HUES48 (cell line): Measurements from ENCODE around the gene PPP2R5E.

Source experiments
- H3K27ac ChIP-seq: one replicate; pipeline ENCODE4 v1.7.0; 2013; ENCODE audit warnings: low read depth, low read length, inconsistent platforms
- H3K27me3 ChIP-seq: 2 replicates; pipeline ENCODE4 v1.6.1; 2013; ENCODE audit warnings: mild to moderate bottlenecking, low read length; ENCODE audit not compliant: control insufficient read depth, insufficient read depth
- H3K36me3 ChIP-seq: 2 replicates; pipeline ENCODE4 v1.6.1; 2013; ENCODE audit warnings: low read length; ENCODE audit not compliant: control insufficient read depth, insufficient read depth
- H3K4me1 ChIP-seq: 2 replicates; pipeline ENCODE4 v1.6.1; 2013; ENCODE audit warnings: mild to moderate bottlenecking, low read length; ENCODE audit not compliant: control insufficient read depth, insufficient read depth
- H3K4me3 ChIP-seq: 2 replicates; pipeline ENCODE4 v1.5.1; 2013; ENCODE audit warnings: mild to moderate bottlenecking, low read depth, low read length
- H3K9ac ChIP-seq: 2 replicates; pipeline ENCODE4 v1.6.1; 2013; ENCODE audit warnings: mild to moderate bottlenecking, low read depth, low read length, moderate library complexity
- H3K9me3 ChIP-seq: 2 replicates; pipeline ENCODE4 v1.6.1; 2013; ENCODE audit warnings: low read length; ENCODE audit not compliant: control insufficient read depth, insufficient read depth

The PPP2R5E gene

GRCh38 chr14:63472986-63473788, 70.0 kb downstream of the PPP2R5E start:
- H3K4me3 ChIP-seq, result no peak overlapping the region
- peak overlapping the region; percentile 8; the same call in 1 of the 2 replicates for H3K9ac ChIP-seq
- H3K9me3 ChIP-seq, result no peaks in the 10 kb centered on the region
- peaks cover 31% of the 10 kb centered on the region for H3K4me1 ChIP-seq
- H3K27me3 ChIP-seq, result no peaks in the 10 kb centered on the region
- H3K27ac ChIP-seq, result no peak overlapping the region
- H3K36me3 ChIP-seq, result no peaks in the 10 kb centered on the region

DNA sequence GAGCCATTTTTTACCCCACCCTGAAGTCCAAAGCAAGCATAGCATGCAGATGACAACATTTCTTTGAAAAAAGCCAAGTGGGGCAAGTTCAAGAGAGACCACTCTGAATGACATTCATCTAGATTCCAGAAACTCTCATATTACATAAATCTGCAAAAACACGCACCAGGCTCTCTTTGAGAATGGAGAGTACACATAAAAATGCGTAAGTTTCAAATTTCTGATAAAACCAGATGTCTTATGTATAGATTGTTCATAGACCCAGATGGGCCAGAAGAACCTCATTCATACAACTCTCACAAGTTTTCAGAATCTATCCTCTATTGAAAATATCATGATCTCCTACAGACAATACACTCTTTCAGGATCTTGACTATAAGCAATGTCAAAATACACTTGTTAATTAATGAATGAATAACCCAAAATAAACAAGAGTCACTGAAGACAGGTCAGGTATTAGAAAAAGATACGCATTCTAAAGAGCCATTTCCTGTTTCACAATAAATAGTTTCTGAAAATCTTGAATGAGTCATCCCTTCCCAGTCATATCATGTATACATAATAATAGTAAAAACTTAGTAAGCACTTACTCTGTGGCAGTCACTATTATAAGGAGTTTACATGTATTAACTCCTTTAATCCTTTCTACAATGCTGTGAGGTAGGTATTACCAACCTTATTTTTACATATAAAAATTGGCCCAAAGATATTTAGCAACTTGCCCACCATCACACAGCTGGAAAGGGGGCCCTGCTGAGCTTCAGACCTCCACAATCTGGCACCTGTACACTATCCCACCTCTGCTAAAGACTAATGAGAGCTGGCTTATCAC, 72.0 kb downstream of the PPP2R5E start:
- peaks cover 31% of the 10 kb centered on the region for H3K4me1 ChIP-seq
- no peak overlapping the region for H3K4me3 ChIP-seq
- no peaks in the 10 kb centered on the region for H3K9me3 ChIP-seq
- H3K9ac ChIP-seq, result no peak overlapping the region
- H3K27ac ChIP-seq, result peak overlapping the region; percentile 32
- no peaks in the 10 kb centered on the region for H3K27me3 ChIP-seq
- no peaks in the 10 kb centered on the region for H3K36me3 ChIP-seq

- no peak overlapping the region for H3K27ac ChIP-seq
- no peak overlapping the region for H3K9ac ChIP-seq
Observed at GRCh38 chr14:63468294-63468693, 74.9 kb downstream of the PPP2R5E start.

GRCh38 chr14:63467440-63468072, 75.6 kb downstream of the PPP2R5E start:
- Histone ChIP-seq H3K36me3 (no peaks in the 10 kb centered on the region), H3K4me3 (no peak overlapping the region), H3K9me3 (no peaks in the 10 kb centered on the region), H3K9ac (no peak overlapping the region), H3K27me3 (no peaks in the 10 kb centered on the region), H3K4me1 (peaks cover 15% of the 10 kb centered on the region), H3K27ac (no peak overlapping the region)

More at GRCh38 chr14:63468294-63468693, 74.9 kb downstream of the PPP2R5E start:
- H3K9me3 ChIP-seq, result no peaks in the 10 kb centered on the region
- no peaks in the 10 kb centered on the region for H3K36me3 ChIP-seq
- H3K4me3 ChIP-seq, result no peak overlapping the region
- peaks cover 22% of the 10 kb centered on the region for H3K4me1 ChIP-seq
- H3K27me3 ChIP-seq, result no peaks in the 10 kb centered on the region

DNA sequence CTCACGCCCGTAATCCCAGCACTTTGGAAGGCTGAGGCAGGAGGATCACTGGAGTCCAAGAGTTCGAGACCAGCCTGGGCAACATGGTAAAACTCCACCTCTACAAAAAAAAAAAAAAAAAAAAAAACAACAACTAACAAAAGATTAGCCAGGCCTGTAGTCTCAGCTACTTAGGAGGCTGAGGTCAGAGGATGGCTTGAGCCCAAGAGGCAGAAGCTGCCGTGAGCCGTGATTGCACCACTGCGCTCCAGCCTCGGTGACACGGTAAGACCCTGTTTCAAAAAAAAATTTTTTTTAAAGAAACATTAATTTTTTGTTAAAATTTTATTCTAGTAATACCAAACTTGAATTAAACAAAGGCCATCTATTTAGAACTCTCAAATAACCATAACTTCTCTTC, 77.8 kb downstream of the PPP2R5E start:
- Histone ChIP-seq H3K36me3 (no peaks in the 10 kb centered on the region), H3K4me1 (peaks cover 5% of the 10 kb centered on the region), H3K27me3 (no peaks in the 10 kb centered on the region), H3K9ac (no peak overlapping the region), H3K4me3 (no peak overlapping the region), H3K27ac (no peak overlapping the region), H3K9me3 (no peaks in the 10 kb centered on the region)

GRCh38 chr14:63460680-63461369, 82.4 kb downstream of the PPP2R5E start:
- H3K9me3 ChIP-seq, result no peaks in the 10 kb centered on the region
- no peak overlapping the region for H3K9ac ChIP-seq
- no peak overlapping the region for H3K4me3 ChIP-seq
- no peaks in the 10 kb centered on the region for H3K36me3 ChIP-seq
- no peak overlapping the region for H3K27ac ChIP-seq
- H3K4me1 ChIP-seq, result peaks cover 9% of the 10 kb centered on the region; the same call in 1 of the 2 replicates
- H3K27me3 ChIP-seq, result no peaks in the 10 kb centered on the region

DNA sequence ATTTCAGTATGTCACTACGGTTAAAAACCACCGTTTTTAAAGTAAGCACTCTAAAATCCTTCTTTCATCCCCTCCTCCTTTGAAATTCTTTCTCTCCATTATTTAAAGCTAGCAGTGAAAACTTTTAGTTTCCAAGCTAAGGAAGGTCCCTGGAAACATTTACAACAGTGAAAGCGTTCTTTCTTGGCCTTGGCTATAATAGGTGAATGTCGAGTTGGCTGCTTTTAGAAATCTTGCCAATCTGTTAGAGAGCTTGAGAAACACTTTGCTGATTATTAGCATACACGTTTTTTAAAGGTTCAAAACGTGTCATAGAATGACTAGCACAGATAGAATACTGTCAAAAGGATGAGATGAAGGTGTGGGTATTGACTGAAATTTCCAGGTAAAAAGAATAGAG, 83.4 kb downstream of the PPP2R5E start:
- Histone ChIP-seq H3K9me3 (no peaks in the 10 kb centered on the region), H3K27me3 (no peaks in the 10 kb centered on the region), H3K4me1 (peaks cover 13% of the 10 kb centered on the region; the same call in 1 of the 2 replicates)

DNA sequence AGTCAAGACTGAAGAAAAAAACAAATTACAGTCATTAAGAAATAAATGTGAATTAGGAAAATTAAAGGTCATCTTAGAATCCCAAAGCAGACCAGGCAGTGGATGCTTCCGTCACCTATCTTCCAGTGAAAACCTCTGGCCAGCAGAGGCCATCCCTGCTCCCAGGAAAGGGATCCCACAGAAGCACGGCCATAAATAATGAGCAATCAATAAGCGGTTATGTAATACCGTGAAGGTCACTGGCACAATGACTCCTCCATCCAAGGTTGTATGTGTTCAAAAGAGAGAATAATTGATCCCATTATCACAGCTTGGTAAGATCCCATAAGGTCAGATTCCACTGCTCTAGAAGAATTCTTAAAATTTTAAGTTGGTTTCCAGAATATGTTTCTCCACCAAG, 85.7 kb downstream of the PPP2R5E start:
- H3K36me3 ChIP-seq, result peaks cover 12% of the 10 kb centered on the region
- no peak overlapping the region for H3K27ac ChIP-seq
- H3K27me3 ChIP-seq, result no peaks in the 10 kb centered on the region
- H3K9me3 ChIP-seq, result no peaks in the 10 kb centered on the region
- peaks cover 13% of the 10 kb centered on the region; the same call in 1 of the 2 replicates for H3K4me1 ChIP-seq
- no peak overlapping the region for H3K9ac ChIP-seq
- no peak overlapping the region for H3K4me3 ChIP-seq

More for the DNA sequence above, 83.4 kb downstream of the PPP2R5E start:
- H3K36me3 ChIP-seq, result no peaks in the 10 kb centered on the region
- no peak overlapping the region for H3K9ac ChIP-seq
- H3K27ac ChIP-seq, result no peak overlapping the region
- no peak overlapping the region for H3K4me3 ChIP-seq

DNA sequence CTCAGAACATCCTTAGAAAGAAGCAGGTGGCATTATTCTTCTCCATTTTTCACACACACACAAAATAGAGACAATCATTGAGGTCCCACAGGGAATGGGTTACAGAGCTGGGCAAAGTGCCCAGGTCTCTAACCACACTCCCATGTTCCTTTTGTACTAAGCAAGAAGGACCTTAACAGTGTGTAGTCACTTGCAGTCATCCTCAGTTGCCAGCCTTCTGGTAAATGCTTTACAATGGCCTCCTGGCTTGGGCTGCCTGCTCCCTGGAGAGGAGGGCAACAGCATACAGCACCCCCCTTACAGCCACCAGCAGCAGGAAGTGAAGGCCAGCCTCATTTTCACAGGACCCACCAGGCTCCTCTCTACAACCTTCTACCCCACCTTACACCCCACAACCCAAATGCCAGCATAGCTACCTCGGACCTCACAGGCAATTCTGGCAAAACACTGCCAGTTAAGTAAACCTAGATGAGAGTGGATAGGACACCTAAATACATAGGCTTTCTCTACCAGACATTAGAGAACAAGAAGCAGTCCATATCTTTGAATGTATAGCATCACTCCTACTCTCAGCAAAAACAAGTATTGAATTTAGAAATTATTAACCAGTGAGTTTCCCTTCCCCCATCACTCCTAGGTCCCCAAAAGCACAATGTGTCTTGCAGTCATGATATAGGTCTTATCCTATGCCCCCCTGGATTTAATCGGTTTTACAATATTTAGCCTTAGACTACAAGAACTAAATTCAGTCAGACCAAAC, 88.1 kb downstream of the PPP2R5E start:
- H3K36me3 ChIP-seq, result peaks cover 18% of the 10 kb centered on the region
- no peak overlapping the region for H3K4me3 ChIP-seq
- no peak overlapping the region for H3K9ac ChIP-seq
- H3K27me3 ChIP-seq, result no peaks in the 10 kb centered on the region
- peaks cover 5% of the 10 kb centered on the region; the same call in 1 of the 2 replicates for H3K4me1 ChIP-seq
- H3K9me3 ChIP-seq, result no peaks in the 10 kb centered on the region
- H3K27ac ChIP-seq, result no peak overlapping the region

- H3K9me3 ChIP-seq, result no peaks in the 10 kb centered on the region
- H3K9ac ChIP-seq, result no peak overlapping the region
- no peak overlapping the region for H3K27ac ChIP-seq
- H3K27me3 ChIP-seq, result no peaks in the 10 kb centered on the region
- H3K4me1 ChIP-seq, result 0 out of 2 replicates have a peak, but pooled peaks cover 3% of the 10 kb centered on the region
- H3K36me3 ChIP-seq, result peaks cover 18% of the 10 kb centered on the region
- H3K4me3 ChIP-seq, result no peak overlapping the region
Observed at GRCh38 chr14:63454436-63454835, 88.7 kb downstream of the PPP2R5E start.
